ENCODE data around the gene GJB1.
A peak's percentile ranks its signal among the peaks of the same experiment; 100 is the strongest.
"Not testable (repeated sequence)": the region's sequence is repeated elsewhere in the genome, so short reads cannot be mapped to it uniquely, and the experiment has no call there.

Gene GJB1

DNA sequence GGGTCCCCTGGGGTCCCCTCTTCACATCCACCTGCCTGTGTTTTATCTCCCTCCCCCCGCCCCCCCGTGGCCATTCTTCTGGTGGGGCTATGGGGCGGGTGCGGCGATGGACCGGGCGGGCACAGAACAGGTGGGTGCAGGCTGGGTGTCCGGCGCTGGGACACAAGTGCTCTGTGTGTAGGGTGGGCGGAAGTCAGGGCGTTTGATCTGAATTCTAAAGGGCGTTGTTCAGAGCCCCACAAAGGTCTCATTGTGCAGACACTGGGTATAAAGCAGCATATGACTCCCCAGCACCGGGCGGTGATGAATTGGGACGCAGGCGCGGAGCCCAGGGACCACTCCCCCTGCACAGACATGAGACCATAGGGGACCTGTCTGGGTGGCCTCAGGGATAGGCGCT, at the start of gene GJB1:
GJB1 (plus strand) TSS at position 296 of the 400 bp plus-strand sequence. CDS start 484 bp downstream, outside the sequence.
- no peak for DNase-seq

GRCh38 chrX:71173440-71173839, 49.6 kb upstream of the GJB1 start:
- no peak for DNase-seq

DNA sequence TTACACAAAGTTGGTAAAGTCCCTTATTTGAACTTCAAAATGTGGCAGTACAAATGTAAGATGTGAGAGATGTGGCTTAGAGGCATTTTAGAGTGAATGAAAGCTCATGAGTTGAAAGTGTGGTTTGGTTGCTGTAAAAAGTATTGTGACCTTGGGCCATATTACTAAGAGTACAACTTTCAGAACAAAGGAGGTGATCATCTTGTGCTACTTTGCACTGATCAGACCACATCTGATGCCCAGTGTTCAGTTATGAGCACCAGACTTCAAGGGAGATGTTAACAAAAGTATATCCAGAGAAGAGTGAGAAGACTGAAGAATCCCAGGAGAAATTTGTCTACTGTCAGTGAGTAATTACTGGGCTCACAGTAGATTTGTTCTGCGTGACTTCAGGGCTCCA, 48.2 kb upstream of the GJB1 start:
- DNase-seq, result no peak

DNA sequence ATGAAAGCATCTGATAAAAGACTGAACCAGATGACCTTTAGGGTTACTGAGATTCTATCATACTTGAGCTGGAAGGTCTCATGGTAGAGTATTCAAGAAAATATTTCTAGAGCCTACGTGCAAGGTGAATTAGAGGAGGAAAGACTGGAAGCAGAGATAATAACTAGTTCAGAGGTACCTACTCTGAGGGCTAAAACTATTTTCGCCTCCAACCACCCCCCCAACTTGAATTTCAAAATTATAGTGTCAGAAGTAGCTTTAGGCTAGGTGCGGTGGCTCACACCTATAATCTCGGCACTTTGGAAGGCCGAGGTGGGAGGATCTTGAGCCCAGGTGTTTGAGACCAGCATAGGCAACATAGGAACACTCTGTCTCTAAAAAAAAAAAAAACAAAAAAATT, 47.5 kb upstream of the GJB1 start:
- no peak for DNase-seq

DNA sequence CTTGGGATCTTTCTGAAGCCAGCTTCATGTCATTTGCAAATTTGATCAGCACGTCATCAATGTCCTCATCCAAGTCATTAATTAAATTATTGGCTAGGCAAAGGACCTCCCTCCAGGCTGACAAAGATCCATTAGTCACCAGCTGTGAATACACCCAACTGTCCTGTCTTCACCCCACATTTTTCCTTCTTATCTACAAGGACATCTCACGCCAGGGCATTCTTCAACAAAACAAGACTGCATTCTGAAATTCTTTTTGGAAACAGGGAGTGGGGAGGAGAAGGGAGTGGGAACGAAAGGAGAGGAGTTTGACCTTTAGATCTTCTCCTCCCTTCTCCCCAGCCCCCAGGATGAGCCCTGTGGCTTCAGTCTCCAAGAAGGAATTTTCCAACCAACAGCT, 45.7 kb upstream of the GJB1 start:
- DNase-seq, result no peak

GRCh38 chrX:71178908-71179307, 44.1 kb upstream of the GJB1 start:
- peak; percentile 21 for DNase-seq

GRCh38 chrX:71180579-71181265, 42.3 kb upstream of the GJB1 start:
- not testable (repeated sequence) for DNase-seq

GRCh38 chrX:71181558-71181909, 41.5 kb upstream of the GJB1 start:
- peak; percentile 23 for DNase-seq

- DNase-seq, result peak; percentile 84
Observed at GRCh38 chrX:71181910-71182799, 40.9 kb upstream of the GJB1 start.

- no peak for DNase-seq
Observed at GRCh38 chrX:71182871-71183270, 40.2 kb upstream of the GJB1 start.

GRCh38 chrX:71183341-71183740, 39.7 kb upstream of the GJB1 start:
- DNase-seq, result no peak

DNA sequence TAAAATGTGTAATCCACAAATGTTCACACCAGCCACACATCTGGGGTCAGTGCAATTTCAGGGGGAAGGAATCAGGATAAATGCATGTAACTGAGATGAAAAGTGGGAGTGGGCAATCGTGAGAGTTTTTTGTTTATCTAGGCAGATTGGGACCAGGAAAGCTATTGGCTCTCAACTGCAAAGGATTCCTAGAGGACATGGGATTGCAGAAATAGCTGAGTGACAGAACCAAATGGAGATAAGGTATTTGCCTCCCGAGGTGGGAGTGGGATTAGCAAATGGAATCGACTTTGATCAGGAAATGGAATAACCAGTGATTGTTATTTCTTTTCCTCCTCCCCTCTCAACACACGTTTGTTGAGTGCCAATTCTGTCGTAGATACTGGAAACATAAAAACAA, 38.9 kb upstream of the GJB1 start:
- no peak for DNase-seq

- DNase-seq, result peak; percentile 29
Observed at GRCh38 chrX:71184803-71185495, 38.1 kb upstream of the GJB1 start.

DNA sequence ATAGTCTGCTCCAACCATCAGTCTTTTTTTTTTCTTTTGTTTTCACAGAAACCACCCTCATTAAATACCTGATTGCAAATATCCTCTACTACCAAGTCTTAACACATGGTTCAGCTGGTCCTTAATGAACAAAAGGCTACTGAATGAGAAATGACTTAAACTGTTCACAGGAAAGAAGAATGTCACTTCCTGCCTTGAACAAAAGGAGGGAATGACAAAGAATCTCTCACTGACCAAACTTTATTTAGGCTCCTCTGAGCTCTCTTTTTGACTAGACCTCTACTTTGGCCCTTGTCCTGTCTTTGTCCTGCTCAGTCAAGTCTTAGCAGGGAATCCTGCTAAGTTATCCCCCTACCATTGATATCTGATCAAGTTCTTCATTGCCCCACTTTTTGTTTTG, 31.8 kb upstream of the GJB1 start:
- DNase-seq, result no peak

DNA sequence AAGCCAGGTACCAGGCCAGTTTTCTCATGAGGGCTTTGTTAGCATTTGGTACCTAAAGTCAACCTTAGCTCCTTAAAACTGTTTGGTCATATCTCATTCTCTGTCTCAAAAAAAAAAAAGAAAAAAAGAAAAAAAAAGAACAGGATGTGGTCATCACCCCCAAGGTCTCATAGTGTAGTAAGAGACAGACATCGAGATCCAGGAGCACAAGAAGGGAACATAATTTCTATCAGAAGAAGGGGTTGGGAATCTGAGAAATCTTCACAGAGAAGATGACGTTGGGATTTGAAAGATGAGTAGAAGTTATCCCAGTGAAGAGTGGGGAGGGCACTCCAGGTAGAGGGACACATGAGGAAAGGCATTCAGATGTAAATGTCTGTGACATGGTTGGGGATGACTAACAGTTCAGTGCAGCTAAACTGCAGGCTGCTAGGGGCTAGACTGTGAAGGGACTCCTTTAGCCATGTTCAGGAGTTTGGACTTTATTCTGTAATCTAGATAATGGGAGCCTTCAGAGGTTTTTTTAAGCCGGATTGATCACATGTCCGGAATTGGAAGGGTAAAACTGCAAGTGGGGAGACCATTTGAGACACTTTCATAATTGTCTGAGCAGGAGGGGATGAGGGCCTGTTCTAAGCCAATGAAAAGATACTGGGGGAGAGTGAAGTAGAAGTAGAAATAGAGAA, 26.9 kb upstream of the GJB1 start:
- no peak for DNase-seq

- DNase-seq, result no peak
Observed at GRCh38 chrX:71198066-71198465, 25.0 kb upstream of the GJB1 start.

DNA sequence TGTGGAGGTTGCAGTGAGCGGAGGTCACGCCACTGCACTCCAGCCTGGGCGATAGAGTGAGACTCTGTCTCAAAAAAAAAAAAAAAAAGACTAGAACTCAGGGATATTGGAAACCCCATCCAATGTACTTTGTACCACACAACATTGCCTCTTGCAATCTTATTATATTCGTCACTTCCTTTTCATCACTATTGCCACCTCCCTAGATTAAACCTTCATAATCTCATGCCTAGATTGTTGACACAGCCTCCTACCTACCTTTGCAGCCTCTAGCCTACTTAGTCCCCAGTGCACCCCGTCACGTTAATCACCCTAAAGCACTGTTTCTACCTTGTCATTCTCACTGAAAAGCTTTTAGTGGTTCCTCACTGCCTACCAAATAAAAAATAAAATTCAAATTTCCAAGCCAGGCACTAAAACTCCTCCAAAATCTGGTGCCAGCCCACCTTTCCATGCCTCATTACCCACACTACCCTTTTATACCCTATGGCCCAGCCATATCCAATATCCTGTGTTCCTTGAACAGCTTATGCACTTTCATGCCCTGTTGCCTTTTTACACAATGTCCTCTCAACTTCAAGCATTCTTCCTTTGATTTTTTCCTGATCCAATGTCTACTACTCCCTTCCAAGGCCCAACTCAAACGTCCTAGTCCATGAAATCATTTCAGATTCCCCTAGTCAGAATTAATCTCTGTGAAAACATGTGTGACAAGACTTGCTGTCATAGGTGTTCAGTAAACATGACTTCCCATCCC, 23.6 kb upstream of the GJB1 start:
- DNase-seq, result no peak

- no peak for DNase-seq
Observed at GRCh38 chrX:71210816-71211215, 12.2 kb upstream of the GJB1 start.

DNA sequence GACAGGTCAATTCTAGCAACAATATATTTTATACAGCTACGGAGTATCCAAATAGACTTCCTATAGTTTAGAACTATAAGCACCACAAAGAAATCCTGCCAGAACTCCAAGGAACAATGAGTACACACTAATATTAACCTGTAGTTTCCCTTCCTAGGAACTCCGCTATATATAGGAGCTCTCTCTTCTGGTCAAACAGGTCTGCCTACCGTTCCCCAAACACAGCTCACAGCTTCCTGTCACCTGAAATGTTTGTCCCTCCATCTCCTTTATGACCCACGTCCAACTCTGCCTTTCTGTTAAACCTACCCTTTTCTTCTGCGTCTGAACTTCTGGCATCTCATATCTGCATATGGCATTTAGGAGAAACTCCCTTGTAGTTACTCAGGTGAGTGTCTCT, 10.5 kb upstream of the GJB1 start:
- DNase-seq, result no peak

DNA sequence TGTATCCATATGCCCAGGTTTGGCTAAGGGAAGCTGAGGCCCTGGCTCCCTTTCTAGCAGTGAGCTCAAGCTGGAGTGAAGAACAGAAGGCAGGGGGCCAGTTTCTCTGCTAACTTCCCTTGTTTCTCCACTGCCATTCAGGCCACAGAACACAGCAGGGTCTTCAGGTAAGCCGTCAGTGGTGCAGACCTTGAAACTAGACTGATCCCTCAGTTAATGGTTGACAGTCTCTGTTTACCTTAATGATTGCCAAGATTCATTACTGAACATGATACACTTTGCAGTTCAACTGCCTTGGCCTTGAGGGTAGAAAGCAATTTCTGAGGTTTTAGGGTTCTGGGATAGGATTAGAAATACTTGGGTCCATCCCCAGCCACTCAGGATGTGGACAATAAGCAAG, 8.9 kb upstream of the GJB1 start:
- DNase-seq, result no peak

- DNase-seq, result no peak
Observed at GRCh38 chrX:71214604-71215337, 8.3 kb upstream of the GJB1 start.
